ENCODE results near the gene MMS22L.

DNA sequence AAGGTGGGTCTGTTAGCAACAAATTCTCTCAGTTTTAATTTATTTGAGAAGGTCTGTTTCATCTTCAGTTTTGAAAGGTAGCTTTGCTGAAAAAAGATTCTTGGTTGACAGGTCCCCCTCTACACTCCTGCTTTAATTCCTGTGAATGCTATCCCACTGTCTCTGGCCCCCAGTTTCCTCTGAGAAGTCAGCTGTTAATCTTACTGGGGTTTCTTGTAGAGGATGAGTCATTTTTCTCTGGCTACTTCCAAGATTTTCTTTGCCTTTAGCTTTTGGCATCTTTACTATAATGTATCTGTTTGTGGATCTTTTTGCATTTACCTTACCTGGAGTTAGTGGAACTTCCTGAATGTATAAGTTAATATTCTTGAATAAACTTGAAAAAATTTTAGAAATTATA lies 122.7 kb downstream of the MMS22L start:
- no peak for TF ChIP-seq CTCF (IDR thresholded peaks at IDR 0.05; ENCODE audit: poor library complexity, severe bottlenecking)
- TF ChIP-seq, protein P1, sequence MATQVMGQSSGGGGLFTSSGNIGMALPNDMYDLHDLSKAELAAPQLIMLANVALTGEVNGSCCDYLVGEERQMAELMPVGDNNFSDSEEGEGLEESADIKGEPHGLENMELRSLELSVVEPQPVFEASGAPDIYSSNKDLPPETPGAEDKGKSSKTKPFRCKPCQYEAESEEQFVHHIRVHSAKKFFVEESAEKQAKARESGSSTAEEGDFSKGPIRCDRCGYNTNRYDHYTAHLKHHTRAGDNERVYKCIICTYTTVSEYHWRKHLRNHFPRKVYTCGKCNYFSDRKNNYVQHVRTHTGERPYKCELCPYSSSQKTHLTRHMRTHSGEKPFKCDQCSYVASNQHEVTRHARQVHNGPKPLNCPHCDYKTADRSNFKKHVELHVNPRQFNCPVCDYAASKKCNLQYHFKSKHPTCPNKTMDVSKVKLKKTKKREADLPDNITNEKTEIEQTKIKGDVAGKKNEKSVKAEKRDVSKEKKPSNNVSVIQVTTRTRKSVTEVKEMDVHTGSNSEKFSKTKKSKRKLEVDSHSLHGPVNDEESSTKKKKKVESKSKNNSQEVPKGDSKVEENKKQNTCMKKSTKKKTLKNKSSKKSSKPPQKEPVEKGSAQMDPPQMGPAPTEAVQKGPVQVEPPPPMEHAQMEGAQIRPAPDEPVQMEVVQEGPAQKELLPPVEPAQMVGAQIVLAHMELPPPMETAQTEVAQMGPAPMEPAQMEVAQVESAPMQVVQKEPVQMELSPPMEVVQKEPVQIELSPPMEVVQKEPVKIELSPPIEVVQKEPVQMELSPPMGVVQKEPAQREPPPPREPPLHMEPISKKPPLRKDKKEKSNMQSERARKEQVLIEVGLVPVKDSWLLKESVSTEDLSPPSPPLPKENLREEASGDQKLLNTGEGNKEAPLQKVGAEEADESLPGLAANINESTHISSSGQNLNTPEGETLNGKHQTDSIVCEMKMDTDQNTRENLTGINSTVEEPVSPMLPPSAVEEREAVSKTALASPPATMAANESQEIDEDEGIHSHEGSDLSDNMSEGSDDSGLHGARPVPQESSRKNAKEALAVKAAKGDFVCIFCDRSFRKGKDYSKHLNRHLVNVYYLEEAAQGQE (IDR thresholded peaks at IDR 0.05; ENCODE audit: borderline replicate concordance): no peak

Data from neural cell (in vitro differentiated cells).